PFSK-1 (cell line): ENCODE measurements around the gene RFX4.

Source experiments
- POLR2AphosphoS5 ChIP-seq: IDR thresholded peaks from 2 replicates; pipeline ENCODE4 v1.6.1; 2012; ENCODE audit warnings: low read depth, mild to moderate bottlenecking, control low read depth, low read length, moderate library complexity
- TF ChIP-seq, protein P1 (sequence below), 2 experiments: IDR thresholded peaks; 2 replicates each; pipeline versions ENCODE4 v1.6.1 to v1.8.0; 2011 to 2012; ENCODE audit warnings: low read depth in 2 of 2, low read length in 2 of 2, control low read depth in 1 of 2, inconsistent platforms in 1 of 2, mild to moderate bottlenecking in 1 of 2, moderate library complexity in 1 of 2; ENCODE audit not compliant: insufficient read depth in 1 of 2

DNA sequence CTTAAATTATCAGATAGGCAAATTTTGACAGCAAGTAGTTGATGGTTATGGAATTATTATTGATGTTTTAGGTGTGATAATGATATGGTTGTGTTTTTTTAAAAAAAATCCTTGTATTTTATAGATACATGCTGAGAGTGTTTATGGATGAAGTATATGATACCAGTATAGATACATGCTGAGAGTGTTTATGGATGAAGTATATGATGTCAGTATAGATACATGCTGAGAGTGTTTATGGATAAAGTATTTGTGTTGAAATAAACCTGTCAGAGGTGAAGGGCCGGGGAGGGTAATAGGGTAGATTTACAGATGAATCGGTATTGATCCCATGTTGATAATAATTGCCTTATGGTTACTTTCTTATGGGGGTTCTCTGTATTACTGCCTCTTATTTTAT is 6.0 kb upstream of the RFX4 start:
- TF ChIP-seq, protein P1, sequence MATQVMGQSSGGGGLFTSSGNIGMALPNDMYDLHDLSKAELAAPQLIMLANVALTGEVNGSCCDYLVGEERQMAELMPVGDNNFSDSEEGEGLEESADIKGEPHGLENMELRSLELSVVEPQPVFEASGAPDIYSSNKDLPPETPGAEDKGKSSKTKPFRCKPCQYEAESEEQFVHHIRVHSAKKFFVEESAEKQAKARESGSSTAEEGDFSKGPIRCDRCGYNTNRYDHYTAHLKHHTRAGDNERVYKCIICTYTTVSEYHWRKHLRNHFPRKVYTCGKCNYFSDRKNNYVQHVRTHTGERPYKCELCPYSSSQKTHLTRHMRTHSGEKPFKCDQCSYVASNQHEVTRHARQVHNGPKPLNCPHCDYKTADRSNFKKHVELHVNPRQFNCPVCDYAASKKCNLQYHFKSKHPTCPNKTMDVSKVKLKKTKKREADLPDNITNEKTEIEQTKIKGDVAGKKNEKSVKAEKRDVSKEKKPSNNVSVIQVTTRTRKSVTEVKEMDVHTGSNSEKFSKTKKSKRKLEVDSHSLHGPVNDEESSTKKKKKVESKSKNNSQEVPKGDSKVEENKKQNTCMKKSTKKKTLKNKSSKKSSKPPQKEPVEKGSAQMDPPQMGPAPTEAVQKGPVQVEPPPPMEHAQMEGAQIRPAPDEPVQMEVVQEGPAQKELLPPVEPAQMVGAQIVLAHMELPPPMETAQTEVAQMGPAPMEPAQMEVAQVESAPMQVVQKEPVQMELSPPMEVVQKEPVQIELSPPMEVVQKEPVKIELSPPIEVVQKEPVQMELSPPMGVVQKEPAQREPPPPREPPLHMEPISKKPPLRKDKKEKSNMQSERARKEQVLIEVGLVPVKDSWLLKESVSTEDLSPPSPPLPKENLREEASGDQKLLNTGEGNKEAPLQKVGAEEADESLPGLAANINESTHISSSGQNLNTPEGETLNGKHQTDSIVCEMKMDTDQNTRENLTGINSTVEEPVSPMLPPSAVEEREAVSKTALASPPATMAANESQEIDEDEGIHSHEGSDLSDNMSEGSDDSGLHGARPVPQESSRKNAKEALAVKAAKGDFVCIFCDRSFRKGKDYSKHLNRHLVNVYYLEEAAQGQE (IDR thresholded peaks at IDR 0.05; ENCODE audit: insufficient read depth in 1 of 2, low read depth in 2 of 2, low read length in 2 of 2), result no peak
- TF ChIP-seq POLR2AphosphoS5, result no peak
